NOMO-1 treated with DMSO at 0.1 percent for 48 hours (cell line): ENCODE data around the gene CDH24.

Source experiments
- DNase-seq: peaks from one replicate; lab custom pipeline; 2025; ENCODE audit not compliant: unreplicated experiment; lab: John Stamatoyannopoulos, UW

Gene CDH24

DNA sequence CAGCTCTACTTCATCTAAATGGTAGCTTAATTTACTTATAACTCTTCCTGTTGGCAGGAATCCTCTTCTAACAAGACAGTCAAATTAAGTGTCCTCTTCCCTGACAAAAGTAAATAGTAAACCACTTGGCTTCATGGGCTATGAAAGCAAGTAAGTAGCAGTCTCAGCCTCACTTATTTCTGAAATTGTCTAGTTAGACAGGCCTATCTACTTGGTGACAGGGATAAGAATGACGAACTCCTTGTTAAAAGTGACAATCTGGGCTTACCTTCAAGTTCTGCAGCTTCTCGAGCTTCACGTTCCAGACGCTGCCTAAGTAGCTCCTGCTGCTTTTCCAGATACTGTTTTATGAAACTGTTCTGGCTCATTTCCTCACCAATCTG is 32.9 kb upstream of the CDH24 start:
- no peak for DNase-seq

DNA sequence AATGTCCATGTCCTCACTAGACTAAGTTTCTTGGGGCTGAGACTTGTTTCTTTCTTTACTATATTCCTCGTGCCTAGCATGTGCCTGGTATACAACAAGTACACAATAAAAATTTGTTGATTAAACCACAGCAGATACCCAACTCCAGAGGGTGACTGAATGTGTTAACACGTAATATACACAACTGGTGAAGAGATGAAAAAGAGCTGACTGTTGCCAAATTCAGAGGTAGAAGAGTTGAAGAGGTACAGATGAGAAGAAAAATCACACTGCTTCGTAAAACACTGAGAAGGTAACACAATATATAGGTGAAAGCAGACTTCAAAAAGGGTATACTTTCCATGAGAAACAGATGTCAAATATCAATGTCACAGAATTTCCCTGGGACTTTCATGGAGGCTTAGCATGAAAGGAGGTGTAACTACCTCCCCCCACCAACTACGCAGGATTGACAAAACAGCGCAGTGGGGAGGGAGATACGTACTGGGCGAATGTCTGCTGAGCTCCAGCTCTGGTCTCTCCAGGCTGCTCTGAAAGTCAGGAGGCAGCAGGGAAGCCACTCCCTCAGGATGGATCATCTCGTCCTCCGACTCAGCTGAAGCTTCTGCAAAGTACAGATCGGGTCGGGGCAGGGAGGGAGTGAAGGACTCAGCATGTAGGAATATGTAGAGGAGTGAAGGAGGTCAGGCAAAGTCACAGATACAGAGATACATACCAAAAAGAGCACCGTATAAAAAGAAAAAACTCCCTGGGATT is 32.4 kb upstream of the CDH24 start:
- DNase-seq: no peak

DNA sequence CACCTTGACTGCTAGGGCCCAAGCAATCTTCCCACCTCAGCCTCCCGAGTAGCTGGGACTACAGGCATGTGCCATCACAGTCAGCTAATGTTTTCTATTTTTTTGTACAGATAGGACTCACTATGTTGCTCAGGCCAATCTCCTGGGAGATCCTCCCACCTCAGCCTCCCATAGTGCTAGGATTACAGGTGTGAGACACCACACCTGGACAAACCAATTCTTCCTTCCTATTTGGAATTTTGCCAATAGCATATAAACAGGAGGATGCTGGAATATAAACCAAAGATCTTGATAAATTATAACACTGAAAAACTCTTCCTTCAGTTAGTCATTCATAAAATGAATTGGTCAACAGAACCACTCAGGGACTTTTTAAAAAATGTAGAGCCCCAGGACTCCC is 29.2 kb upstream of the CDH24 start:
- no peak for DNase-seq

DNA sequence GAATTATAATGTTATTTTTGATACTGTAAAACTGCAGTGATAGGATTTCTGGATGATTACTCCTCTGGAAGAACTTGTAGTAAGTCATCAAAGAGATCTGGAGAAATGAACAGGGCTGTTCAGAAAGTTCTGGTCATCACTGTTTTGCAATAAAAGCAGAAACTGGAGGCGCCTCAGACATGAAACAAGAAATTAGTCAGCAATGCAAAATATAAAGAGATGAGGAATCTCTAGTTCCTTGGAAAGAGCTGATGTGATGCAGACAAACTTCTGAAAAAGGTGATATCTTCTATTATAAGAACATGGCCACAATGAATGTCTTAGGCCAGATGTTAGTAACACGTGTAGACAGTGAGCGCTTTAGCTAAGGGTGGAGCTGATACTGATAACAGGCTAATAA is 28.1 kb upstream of the CDH24 start:
- no peak for DNase-seq

DNA sequence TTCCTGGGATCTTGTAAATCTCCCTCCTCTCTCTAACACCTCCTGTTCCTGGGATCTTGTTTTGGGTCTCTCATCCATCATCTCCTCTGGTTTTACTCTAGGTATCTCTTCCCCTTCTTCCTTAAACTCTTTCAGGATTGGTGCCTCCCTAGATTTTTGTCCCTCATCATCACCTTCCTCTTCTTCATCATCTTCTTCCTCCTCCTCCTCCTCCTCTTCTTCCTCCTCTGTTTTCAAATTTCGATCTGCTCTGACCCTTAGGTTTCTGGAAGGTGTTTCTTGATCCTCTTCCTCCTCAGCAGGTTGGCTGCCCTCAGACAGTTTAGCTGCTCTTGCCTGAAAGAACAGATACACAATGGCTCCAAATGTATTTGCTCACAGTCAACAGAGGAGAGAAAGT is 23.2 kb upstream of the CDH24 start:
- DNase-seq: no peak

DNA sequence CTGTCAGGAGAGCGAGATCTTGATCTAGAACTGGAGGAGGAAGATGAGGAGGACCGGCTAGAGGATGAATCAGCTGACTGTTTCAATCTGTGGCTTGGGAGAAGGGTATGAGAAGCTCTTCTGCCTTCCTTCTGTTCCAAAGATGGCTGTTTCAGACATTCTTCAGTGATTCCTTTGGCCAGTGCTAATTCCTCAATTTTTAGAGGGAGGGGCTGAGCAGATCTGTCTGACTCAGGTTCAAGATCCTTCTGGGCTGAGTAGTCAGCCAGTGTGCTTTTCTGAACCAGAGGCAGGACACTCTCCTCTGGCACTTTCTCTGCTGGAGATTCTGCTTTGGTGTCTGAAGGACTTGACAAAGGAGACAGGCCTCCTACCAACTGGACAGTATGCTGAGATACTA is 22.4 kb upstream of the CDH24 start:
- DNase-seq: no peak

DNA sequence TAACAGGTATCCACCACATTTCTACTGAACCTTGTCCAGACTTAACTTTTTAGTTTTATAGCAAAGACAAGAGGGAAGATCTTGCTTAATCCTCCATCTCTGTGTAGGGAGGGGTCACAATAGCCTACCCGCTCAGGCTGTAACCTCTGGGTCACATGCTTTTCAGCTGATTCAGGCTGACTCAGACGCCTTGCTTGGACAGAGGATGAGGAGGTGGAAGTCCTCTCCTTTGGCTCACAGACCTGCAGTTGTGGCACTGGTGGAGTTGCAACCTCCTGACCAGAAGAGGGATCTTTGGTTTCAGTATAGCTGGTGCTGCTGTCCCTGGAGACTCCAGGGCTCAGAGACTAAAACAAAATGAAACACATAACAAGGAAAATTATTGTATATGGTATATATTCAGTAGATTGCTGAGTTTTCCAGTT is 21.4 kb upstream of the CDH24 start:
- DNase-seq: no peak

DNA sequence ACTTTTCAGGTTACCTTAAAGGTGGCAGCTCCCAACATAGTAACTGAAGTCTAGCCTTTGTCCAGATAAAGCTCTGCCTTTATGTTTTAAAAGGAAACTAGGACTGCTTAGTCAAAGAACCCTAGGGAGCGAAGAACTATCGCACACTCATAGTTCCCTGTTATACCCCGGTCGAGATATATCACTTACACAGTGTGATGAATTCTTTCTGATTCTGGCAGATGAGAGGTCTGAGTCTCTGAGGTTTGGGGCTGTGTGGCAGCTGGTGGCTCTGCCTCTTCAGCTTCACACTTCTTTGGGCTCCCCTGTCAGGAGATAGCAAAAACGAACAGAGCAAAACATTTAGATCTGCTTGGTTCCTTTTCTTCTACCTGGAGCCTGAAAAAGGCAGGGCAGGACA is 20.6 kb upstream of the CDH24 start:
- no peak for DNase-seq

DNA sequence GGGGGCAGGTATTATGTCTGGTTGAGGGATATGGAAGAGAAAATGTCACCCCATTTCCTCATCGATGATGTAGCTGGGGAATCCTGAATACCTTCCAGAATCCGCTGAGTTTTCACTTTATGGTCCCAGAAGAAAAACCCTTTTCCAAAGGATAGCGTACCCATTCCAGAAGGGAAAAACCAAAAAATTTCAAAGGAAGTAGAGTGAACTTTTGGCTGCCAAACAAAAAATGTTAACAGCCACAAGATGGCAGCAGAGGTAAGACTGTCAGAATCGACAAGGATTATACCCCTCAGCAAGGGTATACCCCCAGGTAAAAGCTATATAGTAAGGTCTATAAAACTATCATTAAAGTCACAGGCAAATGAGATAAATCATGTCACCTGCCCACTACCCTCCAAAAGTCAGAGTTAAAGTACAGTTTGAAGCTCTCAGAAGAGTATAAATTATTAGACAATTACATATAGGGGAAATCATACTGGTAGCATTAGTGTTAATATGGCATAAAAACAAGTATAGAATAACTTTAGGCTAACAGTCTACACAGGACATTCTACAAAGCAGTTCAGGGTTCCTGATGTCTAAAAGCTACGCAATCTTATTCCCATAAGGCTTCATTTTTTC is 19.6 kb upstream of the CDH24 start:
- no peak for DNase-seq

DNA sequence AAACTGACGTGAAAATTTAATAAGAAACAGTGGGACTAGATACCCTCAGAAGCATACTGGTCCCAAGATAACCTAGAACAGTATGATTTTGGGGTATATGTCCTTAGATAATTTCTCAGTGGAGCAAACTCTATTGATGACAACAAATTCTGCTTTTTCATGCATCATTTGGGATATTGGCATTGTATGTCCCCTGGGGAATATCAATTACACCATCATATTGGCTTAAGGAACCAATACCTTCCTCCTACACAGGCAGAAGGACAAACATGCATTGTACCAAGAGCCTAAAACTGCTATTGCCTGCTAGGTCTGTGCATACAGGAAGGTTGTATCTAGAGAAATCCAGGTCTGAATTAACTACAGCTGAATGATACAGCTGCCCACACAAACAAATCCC is 17.6 kb upstream of the CDH24 start:
- no peak for DNase-seq

DNA sequence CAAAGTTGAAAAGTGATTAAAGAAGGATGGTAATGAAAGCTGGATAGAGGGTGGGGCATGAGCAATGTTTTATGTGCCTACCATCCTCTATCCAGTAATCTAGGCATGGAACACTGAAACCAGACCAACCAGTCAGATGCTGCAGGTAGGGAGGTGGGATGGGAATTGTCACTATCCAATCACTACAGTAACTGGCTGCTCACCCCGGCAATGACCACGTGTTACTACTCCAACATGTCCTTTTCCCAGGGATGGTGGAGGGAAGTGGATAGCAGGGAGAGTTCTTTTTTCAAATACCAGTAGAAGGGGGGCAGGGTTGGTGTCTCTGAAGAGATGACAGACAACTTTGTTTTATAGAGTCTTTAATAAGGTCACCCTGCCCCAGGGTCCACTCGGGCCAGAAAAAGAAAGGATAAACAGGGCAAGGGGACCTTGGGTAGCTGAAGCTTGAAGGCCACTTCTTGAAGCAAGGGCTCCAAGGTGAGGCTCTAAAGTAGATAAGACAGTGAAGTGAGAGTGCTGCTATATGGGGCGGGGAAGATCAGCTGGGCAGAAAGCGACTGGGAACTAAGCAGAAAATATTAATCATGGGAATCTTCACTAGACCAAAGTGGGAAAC is 14.7 kb upstream of the CDH24 start:
- no peak for DNase-seq

DNA sequence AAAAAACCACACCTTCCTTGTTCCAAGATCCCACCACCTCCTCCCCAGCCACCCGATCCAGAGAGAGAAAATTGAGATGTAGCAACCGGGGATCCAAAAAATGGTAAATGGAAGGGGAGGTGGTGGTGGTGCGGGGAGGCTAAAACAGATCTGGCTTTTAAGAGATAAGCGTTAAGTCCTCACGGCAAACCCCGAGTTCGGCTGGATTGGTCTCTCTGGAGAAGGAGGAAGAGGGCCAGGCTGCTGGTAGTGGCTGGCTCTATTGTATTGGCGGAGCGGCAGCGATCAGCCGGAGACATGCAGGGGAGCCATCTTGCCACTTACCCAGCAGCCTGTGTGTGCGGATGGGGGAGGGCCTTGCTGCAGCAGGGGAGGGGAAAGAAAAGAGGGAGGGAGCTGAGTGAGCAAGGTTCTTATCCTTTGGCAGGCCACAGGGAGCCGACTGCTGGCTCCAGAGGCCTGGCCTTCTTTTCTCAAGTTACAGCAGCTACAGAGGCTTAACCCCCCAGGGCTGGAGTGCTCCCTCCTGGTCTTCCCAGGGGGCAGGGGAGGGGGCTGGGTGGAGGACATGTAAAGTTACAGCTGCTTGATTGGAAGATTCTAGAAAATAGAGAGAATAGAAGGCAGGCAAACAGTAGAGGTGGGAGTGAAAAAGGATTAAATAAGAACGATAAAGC is 14.1 kb upstream of the CDH24 start:
- no peak for DNase-seq

DNA sequence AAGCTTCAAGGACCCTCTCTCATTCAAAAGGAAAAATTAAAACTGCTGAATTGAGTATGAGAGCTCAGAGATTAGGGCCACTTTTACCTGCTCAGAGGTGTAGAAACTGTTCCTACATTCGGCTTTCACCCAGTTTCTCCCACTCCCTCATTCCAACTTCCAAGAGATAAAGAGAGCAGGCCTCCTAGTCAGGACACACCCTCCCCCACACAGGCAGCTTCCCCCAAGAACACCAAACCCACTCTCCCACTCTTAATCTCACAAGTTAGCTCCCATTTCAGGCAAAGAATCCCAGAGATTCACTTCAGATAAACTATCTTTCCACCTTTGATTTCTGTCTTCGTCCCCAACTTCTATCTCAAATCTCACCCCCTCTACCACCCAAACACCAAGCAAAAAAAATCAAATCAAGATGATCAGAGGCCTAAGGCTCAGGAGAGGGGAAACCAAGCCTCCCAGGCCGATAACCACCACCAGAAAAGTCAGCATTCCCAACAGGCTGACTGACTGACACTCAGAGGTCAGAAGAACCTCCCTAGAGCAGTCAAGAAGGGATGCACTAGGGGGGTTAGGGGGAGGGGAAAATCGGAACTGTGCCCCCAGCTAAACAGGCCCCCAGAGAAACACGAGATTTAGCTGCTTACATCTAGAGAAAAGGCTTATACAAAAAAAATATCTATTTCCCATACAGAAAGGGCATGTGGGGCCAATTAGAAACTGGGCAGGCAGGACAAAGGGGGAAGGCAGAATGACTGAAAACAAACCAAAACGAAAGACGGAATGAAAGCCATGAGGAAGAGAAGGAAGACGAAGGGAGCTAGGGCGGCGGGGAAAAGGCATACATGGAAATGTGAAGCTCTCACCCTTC is 13.2 kb upstream of the CDH24 start:
- no peak for DNase-seq

DNA sequence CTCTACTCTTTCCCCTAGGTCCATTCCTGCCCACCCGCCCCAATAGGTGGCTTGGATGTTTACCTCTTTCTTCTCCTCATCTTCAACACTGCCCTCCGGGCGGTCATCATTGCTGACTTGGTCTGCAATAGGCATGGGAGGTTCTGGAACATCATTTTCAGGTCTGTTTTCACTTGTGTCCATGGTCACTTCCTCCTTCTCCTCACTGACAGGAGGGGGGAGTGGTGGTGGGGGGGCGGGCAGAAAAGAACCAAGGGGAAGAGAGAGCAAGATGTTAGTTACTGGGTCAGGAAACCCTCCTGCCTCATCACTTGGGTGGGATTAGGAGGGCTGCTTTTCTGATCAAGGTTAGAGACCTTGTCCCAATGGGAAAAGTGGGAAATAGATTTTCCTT is 12.1 kb upstream of the CDH24 start:
- no peak for DNase-seq

DNA sequence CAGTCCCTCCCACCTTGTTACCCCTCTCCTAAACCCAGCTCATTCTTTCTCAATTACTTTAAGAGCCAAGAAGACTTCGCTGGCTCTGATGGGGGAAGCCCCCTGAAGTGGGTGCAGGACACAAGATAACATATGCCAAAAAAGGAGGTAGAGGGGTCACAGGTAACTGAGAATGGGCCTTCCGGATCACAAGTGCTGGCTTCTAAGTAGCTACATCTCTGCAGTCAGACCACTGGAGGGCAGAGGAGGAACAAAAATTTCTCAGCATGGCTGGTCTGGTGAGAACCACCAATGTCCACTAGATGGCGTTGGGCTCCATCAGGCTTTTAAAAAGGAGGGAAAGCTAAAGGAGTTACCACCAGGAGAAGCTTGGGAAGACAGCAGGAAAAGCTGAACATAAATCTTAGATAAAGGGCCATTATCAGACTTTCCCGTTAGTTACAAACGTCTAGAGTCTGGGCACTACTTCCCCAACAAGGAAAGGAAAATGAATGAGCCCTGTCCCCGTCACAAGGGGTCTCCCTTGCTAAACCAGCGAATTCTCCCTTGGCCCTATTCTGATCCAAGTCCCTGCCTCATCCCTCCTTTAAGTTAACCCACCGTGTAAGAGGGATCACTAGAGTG is 11.6 kb upstream of the CDH24 start:
- DNase-seq: no peak

DNA sequence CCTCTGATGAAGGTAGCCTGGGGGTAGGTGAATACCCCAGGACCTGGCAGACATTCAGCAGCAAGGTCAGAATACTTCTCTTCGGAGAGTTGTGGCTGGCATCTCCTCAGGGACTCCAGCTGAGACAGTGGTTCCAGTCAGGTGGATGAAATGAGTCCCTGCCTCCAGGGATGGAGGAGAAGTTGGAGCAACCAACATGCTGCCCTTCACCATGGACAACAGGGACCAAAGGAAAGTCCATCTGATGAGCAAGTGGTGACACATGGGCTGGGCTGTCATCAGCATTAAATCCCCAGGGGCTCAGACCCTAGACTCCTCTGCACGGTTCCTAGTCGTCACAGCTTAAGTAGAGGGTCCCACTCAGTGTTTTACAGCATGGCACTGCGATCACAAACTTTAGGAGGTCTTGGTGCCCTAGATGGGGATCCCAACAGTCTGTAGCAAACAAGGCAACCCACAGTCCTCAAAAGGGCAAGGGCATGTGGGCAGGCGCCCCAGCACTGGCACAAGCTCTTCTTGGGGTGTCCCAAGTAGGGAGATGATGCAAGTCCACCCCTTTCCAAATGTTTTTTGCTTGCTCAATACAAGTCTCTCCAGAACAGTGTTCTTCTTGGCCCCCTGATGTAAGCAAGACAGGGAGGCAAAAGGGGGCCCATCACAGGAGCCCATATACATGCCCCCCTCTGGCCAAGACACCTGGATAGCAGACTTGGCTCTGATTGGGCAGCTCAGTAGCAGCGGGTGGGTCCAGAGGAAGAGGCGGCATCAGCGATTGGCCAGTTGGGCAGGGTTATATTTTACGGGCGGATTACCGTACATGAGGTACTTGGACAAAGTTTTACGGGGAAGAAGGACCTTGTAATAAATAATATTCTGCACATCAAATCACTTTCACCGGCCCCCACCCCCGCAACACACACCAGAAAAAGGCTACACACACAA is 10.8 kb upstream of the CDH24 start:
- no peak for DNase-seq

DNA sequence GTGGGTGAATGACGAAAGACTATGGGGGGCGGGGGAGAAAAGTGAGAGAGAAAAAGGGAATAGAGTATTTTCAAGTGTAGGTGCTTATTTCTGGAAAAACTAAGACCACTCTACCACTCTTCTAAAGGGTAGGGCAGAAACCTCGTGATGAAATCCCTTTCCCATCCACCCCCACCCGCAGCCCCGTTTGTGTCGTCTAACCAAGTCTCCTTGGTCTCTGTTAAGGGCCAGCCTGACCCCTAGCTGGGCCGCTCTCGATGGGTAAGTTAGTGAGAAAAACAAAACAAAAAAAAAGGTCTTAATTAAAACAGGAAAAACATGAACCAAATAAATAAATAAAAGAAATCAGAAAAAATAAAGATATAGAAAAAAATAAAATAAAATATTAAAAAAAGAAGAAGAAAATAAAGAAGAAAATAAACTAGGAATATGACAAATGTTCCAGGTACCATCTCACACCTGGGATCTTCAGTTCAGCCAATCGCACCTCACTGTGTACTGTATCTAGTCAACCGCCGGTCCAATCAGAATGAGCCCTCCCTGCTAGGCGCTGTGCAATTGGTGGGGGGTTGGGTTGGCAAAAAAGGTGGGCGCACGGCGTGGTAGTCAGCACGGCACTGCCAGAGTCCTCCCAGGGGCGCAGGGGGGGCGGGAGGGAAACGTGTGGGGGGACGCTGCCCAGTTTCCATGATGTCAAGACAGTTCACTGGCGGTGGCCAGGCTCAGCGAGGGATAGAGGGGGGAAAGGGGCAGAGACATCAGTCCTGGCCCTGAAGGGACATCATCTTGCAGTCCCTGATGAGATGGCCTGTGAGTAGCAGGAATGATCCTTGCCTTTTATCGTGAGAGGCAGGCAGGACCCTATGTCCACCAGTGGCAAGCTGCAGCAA is 9.8 kb upstream of the CDH24 start:
- no peak for DNase-seq

DNA sequence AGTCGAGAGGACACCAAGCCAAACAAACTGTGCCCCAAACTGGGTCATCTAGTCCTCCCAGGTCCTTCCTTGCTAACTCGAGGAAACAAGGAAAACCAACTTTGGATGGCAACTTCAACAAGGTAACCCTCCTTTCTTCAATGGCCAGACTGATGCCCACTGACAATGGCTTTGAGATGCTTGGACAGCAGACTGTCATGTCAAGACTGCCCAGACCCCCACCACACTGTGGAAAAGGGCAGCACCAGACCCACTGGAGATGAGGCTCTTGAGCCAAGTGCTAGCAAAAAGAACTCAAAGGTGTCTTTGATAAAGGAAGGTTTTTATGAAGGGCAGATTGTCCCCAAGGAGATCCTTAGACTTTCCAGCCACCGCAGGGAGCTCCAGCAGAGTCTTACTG is 9.0 kb upstream of the CDH24 start:
- no peak for DNase-seq

DNA sequence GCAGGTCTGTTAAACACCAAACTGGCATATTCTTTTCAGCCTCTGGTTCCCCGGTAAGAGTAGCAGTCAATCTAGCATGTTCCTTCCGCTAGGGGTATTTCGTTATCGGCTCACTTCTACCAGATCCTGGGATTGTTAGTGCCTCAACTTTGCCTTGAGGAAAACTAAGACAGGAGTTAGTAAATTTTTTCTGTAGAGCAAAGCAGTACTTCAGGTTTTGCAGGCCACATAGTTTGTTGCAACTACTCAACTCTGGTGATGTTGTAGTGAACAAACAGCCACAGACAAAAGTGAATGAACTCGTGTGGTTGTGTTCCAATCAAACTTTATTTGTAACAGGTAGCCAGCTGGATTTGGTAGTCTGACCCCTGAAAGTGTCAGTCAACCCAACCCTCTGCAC is 6.3 kb upstream of the CDH24 start:
- no peak for DNase-seq
